Fibroblast of mammary gland (primary cell): ENCODE data around the gene CCDC85C.

Experiments
- DNase-seq: peaks from one replicate; pipeline ENCODE4 v3.0.0-alpha.2; 2010; ENCODE audit warnings: low read depth
- H3K4me3 ChIP-seq: 2 replicates; pipeline ENCODE4 v1.5.1; 2011; ENCODE audit warnings: low read depth, mild to moderate bottlenecking, low read length, moderate library complexity; ENCODE audit not compliant: control insufficient read depth
- TF ChIP-seq, protein P1 (sequence below): conservative IDR thresholded peaks from 2 replicates; pipeline ENCODE4 v1.5.1; 2011; ENCODE audit warnings: low read depth, low read length, inconsistent platforms; ENCODE audit not compliant: control insufficient read depth, insufficient read depth

Gene CCDC85C

GRCh38 chr14:99604766-99605298 lies 825 bp upstream of the CCDC85C start:
- H3K4me3 ChIP-seq: peak overlapping the region; percentile 65
- DNase-seq: no peak
- TF ChIP-seq, protein P1, sequence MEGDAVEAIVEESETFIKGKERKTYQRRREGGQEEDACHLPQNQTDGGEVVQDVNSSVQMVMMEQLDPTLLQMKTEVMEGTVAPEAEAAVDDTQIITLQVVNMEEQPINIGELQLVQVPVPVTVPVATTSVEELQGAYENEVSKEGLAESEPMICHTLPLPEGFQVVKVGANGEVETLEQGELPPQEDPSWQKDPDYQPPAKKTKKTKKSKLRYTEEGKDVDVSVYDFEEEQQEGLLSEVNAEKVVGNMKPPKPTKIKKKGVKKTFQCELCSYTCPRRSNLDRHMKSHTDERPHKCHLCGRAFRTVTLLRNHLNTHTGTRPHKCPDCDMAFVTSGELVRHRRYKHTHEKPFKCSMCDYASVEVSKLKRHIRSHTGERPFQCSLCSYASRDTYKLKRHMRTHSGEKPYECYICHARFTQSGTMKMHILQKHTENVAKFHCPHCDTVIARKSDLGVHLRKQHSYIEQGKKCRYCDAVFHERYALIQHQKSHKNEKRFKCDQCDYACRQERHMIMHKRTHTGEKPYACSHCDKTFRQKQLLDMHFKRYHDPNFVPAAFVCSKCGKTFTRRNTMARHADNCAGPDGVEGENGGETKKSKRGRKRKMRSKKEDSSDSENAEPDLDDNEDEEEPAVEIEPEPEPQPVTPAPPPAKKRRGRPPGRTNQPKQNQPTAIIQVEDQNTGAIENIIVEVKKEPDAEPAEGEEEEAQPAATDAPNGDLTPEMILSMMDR: no peak

DNA sequence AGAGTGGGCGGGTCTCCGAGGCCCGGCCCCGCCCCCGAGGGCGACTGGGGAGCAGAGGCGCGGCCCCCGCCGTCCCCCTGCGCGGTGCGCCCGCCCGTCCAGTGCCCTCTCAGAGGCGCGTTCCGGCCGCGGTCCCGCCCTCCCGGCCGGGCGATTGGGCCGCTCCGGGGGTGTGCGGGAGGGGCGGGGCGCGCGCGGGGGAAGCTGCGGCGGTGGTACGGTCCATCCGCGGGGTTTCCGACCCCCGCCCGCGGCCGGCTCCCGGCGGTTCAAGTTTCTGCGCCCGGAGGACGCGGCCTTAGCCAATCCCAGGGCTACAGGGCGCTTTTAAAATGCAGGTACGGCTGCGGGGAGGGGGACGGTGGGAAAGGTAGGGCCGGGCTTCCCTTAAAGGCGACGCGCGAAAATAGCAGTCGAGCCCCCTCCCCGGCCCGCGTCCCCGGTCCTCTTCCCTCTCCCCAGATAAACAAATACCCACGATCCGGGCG lies 315 bp upstream of the CCDC85C start:
- H3K4me3 ChIP-seq: peak overlapping the region; percentile 65
- TF ChIP-seq, protein P1: no peak
- peak; percentile 86 for DNase-seq

DNA sequence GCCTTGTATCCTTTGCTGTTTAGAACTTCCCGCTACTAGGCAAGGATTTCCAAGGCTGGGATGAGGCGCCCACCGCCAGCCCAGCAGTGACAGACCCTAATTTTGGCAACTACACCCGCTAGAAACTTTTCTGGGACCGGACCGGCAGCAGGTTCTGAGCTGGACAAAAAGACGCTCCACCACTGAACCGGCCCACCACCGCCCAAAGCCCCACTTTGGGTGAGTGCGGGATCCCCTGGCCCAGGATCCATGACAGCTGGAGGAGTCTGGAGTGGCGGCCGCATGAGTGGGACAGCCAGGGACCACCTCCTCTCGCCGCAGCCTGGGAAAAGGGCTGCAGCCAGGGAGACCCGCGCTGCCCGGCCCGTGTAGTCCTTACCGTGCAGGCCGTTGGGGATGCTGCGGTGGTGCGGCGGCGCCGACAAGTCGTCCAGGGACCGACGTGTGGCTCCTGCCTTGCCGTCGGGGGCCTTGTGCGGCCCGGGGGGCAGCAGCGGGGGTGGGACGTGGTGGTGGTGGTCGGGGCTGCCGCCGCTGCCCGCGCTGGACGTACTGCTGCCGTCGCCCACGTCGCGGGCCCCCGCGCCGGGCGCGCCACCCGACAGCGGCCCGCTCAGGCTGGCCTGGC lies 1.1 kb downstream of the CCDC85C start:
- no peak overlapping the region for H3K4me3 ChIP-seq
- TF ChIP-seq, protein P1: no peak
- DNase-seq: no peak

DNA sequence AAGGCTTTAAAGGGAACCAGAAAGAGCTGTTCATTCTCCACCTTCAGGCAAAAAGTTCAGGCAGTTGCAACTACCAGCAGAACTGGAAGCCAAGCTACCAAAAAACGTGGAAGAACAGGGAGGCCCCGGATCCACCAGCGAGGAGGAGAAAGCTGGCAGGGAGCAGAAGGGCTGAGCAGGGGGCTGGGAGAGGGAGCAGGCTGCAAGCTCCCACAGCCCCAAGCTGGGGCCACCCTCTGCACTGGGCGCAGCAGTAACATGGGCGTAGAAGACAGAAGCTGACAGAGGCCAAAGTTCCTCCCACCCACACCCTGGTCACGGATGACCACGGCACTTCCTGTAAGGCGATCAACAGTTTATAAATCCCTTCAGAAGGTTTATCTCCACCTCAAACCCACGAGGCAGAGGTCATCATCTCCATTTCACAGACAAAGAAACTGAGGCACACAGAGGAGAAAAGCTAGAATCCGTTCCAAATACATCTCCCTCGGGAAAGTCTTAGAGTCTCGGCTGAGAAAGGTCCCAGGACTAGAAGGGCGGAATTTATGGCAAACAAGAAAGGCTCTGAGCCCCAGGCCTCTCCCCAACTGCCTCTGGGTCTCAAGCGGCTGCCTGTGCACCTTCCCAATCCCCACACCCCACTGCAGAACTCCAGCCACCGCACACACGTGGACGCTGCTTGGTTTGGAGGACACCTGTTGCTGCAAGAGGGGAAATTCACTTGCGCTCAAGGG lies 1.8 kb downstream of the CCDC85C start:
- no peak for DNase-seq
- TF ChIP-seq, protein P1: no peak
- no peak overlapping the region for H3K4me3 ChIP-seq

DNA sequence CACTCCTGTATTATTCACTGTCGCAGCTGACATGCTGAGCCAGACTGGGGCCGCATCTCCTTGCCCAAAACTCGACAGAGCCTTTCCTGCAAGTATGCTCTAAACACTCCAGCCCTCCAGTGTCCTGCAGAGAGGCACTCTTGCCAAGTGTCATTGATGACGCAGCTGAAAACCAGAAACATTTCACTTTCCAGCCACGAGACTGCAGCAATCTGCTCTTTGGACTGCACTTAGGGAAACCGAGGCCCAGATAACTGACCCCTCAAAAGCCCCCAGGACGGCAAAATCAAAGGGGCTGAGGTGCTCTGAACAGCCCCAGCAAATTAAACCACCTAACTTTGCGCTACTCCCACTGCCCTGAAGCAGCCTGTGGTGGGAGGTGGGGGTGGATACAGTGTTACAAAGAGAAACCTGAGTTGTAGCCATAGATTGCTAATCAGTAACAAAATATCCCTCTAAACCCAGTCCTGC lies 2.6 kb downstream of the CCDC85C start:
- TF ChIP-seq, protein P1: no peak
- DNase-seq: peak; percentile 28
- H3K4me3 ChIP-seq: no peak overlapping the region

- H3K4me3 ChIP-seq: no peak overlapping the region
- no peak for DNase-seq
- TF ChIP-seq, protein P1: no peak
These were observed 3.6 kb downstream of the CCDC85C start for GRCh38 chr14:99600232-99600888.
